Tibial artery (tissue), 4 donors: Measurements from ENCODE around the gene FFAR3.

Source experiments
- DNase-seq, 2 donors: peaks; one replicate each; pipeline ENCODE4 v3.0.0-alpha.2; 2019
- H3K27ac ChIP-seq, 2 donors: fragments of 200-600 bp; sonication (generic) in 1 of 2; 1 replicate in 1 of 2; 2 replicates in 1 of 2; pipeline ENCODE4 v1.5.1; 2018 to 2019; ENCODE audit warnings: mild to moderate bottlenecking in 1 of 2
- H3K27me3 ChIP-seq, 2 donors: fragments of 200-600 bp; sonication (generic) in 1 of 2; one replicate each; pipeline versions ENCODE4 v1.5.1 to v1.6.0; 2016 to 2019
- H3K36me3 ChIP-seq, 3 donors: fragments of 200-600 bp; sonication (generic) in 2 of 3; one replicate each; pipeline ENCODE4 v1.5.1; 2016 to 2019; ENCODE audit warnings: mild to moderate bottlenecking in 2 of 3
- H3K4me1 ChIP-seq, 4 donors: fragments of 200-600 bp; sonication (generic) in 2 of 4; 1 replicate in 3 of 4; 2 replicates in 1 of 4; pipeline ENCODE4 v1.5.1; 2016 to 2019
- H3K4me3 ChIP-seq, 2 donors: fragments of 200-600 bp; sonication (generic) in 1 of 2; 1 replicate in 1 of 2; 2 replicates in 1 of 2; pipeline ENCODE4 v1.5.1; 2018 to 2019; ENCODE audit warnings: mild to moderate bottlenecking in 2 of 2
- H3K9me3 ChIP-seq, 3 donors: fragments of 200-600 bp; sonication (generic) in 1 of 3; one replicate each; pipeline ENCODE4 v1.5.1; 2016 to 2019
- intact Hi-C: fragments of 100-400 bp; cut with DNase I; formaldehyde crosslinking; loops from one replicate; pipeline ENCODE4 v1.15.0; 2023; ENCODE audit warnings: low total_unique reads
- TF ChIP-seq, protein P1 (sequence below), 2 experiments: fragments of 200-600 bp in 1 of 2; fragments of 450-650 bp in 1 of 2; IDR thresholded peaks; one replicate each; pipeline ENCODE4 v1.5.1; 2017 to 2019; ENCODE audit warnings: antibody characterized with exemption in 2 of 2, mild to moderate bottlenecking in 1 of 2, moderate library complexity in 1 of 2

Gene FFAR3

DNA sequence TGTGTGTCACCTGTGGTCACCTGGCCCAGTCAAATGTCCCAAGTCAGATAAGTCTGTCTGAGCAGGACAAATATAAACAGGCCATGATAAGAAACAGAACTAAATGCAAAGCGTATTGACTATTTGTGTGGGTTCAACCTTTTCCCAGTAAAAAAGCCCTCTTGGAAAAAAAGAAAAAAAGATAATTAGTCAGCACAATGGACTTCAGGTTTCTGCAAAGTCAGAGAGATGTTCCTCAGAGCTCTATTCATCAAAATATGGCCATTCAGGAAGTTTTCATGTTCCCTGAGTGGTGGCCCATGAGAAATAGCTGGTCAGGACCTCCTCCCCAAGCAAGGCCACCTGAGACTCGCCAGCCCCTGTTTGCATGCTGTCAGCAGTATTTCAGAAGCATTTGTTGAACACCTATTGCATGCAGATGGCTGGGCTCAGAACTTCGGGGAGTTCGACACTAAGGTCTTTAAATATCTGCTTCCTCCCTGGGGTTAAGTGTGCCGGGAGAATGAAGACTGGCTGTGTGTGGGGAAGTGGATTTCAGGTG, 2.7 kb downstream of the FFAR3 start:
- intact Hi-C loops, result no loop called here
- DNase-seq, result no peak
- Histone ChIP-seq H3K4me3 (no peak overlapping the region), H3K36me3 (no peaks in the 10 kb centered on the region), H3K9me3 (no peaks in the 10 kb centered on the region), H3K27me3 (peaks cover 0 to 3% of the 10 kb centered on the region in 2 donors), H3K4me1 (no peaks in the 10 kb centered on the region), H3K27ac (no peak overlapping the region)
- TF ChIP-seq, protein P1, sequence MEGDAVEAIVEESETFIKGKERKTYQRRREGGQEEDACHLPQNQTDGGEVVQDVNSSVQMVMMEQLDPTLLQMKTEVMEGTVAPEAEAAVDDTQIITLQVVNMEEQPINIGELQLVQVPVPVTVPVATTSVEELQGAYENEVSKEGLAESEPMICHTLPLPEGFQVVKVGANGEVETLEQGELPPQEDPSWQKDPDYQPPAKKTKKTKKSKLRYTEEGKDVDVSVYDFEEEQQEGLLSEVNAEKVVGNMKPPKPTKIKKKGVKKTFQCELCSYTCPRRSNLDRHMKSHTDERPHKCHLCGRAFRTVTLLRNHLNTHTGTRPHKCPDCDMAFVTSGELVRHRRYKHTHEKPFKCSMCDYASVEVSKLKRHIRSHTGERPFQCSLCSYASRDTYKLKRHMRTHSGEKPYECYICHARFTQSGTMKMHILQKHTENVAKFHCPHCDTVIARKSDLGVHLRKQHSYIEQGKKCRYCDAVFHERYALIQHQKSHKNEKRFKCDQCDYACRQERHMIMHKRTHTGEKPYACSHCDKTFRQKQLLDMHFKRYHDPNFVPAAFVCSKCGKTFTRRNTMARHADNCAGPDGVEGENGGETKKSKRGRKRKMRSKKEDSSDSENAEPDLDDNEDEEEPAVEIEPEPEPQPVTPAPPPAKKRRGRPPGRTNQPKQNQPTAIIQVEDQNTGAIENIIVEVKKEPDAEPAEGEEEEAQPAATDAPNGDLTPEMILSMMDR (IDR thresholded peaks at IDR 0.05), result no peak

DNA sequence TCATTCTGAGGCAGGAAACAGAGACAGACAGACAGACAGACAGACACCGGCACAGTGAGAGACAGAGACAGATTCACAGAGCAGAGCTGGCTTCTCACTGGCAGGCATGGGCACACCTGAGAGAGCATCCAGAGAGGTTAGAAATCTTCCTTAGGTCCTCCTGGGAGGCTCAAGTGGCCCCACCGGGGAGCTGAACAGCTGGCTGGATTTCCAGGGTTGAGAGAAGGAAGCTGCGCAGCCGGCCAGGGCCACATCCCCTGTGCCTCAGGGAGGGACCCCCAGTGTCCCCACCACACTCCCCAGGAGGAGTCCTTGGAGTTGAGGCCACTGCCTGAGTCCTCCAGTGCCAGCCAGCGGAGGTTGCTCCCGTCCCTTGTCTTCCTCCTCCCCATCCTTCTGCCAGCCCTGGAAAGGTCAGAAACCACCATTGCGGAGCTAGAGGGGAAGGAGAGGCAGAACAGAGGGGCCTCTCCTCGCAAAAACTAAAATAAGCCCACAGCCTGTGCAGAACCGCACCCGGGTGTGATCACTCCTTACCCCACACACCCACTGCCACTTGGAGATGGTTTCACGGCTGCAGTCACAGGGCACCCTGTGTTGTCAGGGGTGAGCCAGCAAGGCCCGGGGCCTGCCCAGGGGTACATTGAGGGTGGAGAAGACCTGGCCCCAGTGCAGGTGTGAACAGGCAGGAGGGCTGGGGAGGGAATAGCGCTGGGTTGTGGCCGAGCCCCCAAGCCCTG, 4.2 kb downstream of the FFAR3 start:
- Histone ChIP-seq H3K36me3 (no peaks in the 10 kb centered on the region), H3K4me3 (no peak overlapping the region), H3K27me3 (peaks cover 0 to 3% of the 10 kb centered on the region in 2 donors), H3K27ac (no peak overlapping the region), H3K4me1 (no peaks in the 10 kb centered on the region), H3K9me3 (no peaks in the 10 kb centered on the region)
- TF ChIP-seq, protein P1 (IDR thresholded peaks at IDR 0.05), result no peak
- no peak for DNase-seq
- intact Hi-C loops, result no loop called here

DNA sequence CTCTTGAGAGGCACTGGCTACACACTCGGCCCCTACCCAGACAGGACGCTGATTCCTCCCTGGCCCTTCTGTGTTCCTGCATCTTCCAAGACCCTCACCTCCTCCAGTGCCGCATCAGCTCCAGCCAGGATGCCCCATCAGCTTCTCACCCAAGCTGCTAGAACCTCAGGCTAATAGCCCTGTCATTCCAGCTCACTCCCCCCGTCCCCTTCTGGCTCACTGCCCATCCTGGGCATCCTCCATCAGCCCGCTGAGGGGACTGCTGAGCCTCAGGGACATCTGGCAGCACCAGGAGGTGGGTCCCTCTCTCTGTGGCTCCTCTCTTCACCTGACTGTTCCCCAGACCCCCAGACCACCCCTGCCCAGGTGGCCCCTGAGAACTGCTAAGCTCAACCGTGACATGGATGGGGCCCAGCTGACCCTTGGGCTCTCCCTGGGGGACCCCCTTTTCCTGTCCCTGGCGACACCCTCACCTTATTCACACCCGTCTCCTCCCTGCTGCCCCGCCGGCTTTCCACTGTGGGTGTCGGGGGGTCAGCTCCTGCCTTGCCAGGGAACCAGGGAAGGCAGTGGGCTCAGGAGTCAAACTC, 4.8 kb downstream of the FFAR3 start:
- H3K27ac ChIP-seq, result no peak overlapping the region
- intact Hi-C loops, result no loop called here
- H3K9me3 ChIP-seq, result no peaks in the 10 kb centered on the region
- TF ChIP-seq, protein P1 (IDR thresholded peaks at IDR 0.05), result no peak
- no peak for DNase-seq
- no peaks in the 10 kb centered on the region for H3K4me1 ChIP-seq
- no peak overlapping the region for H3K4me3 ChIP-seq
- H3K27me3 ChIP-seq, result peaks cover 0 to 3% of the 10 kb centered on the region in 2 donors
- H3K36me3 ChIP-seq, result no peaks in the 10 kb centered on the region

DNA sequence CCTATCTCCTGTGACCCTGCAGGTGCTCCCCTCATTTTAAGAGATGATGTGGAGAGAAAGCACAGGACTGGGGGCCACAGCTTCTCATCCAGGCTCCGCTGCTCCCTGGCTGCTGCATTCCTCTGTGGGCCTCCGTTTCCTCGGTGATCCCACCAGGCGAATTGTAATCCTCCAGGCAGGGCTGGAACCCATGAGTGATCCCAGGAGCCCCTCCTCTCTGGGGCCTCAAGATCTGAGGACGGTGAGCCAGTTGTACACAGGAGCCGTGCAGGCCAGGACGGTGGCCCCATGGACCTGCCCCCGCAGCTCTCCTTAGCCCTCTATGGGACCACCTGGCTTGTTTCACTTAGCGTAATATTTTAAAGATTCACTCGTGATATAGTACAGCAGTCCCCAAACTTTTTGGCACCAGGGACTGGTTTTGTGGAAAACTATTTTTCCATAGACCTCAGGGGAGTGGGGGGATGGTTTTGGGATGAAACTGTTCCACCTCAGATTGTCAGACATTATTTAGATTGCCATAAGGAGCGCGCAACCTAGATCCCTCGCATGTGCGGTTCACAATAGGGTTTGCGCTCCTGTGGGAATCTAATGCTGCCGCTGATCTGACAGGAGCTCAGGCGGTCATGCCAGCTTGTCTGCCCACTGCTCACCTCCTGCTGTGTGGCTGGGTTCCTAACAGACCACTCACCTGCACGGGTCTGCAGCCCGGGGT, 5.6 kb downstream of the FFAR3 start:
- H3K4me1 ChIP-seq, result no peaks in the 10 kb centered on the region
- no peaks in the 10 kb centered on the region for H3K36me3 ChIP-seq
- TF ChIP-seq, protein P1 (IDR thresholded peaks at IDR 0.05), result no peak
- H3K27ac ChIP-seq, result no peak overlapping the region
- no peak overlapping the region for H3K4me3 ChIP-seq
- no peaks in the 10 kb centered on the region for H3K9me3 ChIP-seq
- no peak for DNase-seq
- intact Hi-C loops, result no loop called here
- no peaks in the 10 kb centered on the region for H3K27me3 ChIP-seq

DNA sequence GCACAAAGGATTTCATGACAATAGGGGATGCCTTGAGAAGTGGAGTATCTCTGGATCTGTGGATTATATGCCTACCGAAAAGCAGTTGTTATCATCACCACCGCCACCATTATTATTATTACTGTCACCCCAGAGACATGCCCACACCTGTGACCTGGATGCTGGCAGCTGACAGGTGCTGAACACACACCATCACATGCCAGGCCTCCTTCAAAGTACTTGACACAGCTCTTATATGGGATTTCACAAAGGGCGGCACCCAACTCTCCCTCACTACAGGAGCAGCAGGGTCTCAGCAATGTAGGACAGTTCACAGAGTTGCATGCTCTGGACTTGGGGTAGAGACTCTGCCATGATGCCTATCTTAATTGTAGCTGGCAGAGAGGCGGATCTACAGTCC, 7.0 kb downstream of the FFAR3 start:
- no peaks in the 10 kb centered on the region for H3K9me3 ChIP-seq
- no peaks in the 10 kb centered on the region for H3K4me1 ChIP-seq
- intact Hi-C loops, result no loop called here
- no peak for DNase-seq
- TF ChIP-seq, protein P1 (IDR thresholded peaks at IDR 0.05), result no peak
- no peak overlapping the region for H3K4me3 ChIP-seq
- no peaks in the 10 kb centered on the region for H3K27me3 ChIP-seq
- H3K27ac ChIP-seq, result no peak overlapping the region
- H3K36me3 ChIP-seq, result no peaks in the 10 kb centered on the region
